ENCODE results near the gene UBE3C. TPM values are rescaled to one million over a fixed set of nuclear protein-coding genes. Genes with fewer than 3 reads are reported as not detected.
"Not testable (repeated sequence)": the region's sequence is repeated elsewhere in the genome, so short reads cannot be mapped to it uniquely, and the experiment has no call there.

UBE3C gene
- total and polyA plus RNA-seq, 2 experiments from 2014 or later, result 30.8 to 92.7 TPM

DNA sequence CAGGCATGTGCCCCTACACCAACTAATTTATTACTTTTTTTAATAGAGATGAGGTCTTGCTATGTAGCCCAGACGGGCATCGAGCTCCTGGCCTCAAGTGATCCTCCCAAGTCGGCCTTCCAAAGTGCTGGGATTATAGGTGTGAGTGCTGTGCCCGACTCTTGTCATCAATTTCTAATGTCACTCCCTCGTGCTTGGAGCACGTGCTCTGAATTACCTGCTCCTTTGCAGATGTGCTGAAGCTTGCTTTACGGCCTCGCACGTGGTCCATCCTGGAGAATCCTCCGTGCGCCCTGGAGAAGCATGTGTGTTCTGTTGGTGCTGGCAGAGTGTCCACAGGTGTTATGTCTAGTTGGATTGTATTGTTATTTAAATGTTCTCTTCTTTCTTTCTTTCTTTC lies 11.8 kb upstream of the UBE3C start:
- H2AFZ ChIP-seq, result no peak overlapping the region
- in situ Hi-C loops (cut with MboI), result no loop called here
- no peak overlapping the region for H3K4me2 ChIP-seq (ENCODE audit: unreplicated experiment)
- 32 to 43% methylated on average over 11 of the region's 11 CpGs for WGBS, 2 experiments (ENCODE audit: low coverage in 1 of 2, low lambda C conversion rate in 2 of 2, missing lambda C conversion rate in 2 of 2)
- no peaks in the 10 kb centered on the region for H3F3A ChIP-seq (ENCODE audit: insufficient read depth)
- DNase-seq, result no peak
- H3K79me2 ChIP-seq (ENCODE audit: insufficient read depth), result no peaks in the 10 kb centered on the region
- H3K9me3 ChIP-seq (ENCODE audit: low read depth), result no peaks in the 10 kb centered on the region
- H3K4me3 ChIP-seq, result no peak overlapping the region
- H3K9me2 ChIP-seq (ENCODE audit: insufficient read depth), result no peaks in the 10 kb centered on the region
- no peaks in the 10 kb centered on the region for H4K20me1 ChIP-seq (ENCODE audit: insufficient read depth)
- H3K27me3 ChIP-seq (replicated peaks; ENCODE audit: insufficient read depth), result peaks cover 4% of the 10 kb centered on the region; the same call in 1 of the 2 replicates
- no peak for TF ChIP-seq EZH2 (IDR thresholded peaks at IDR 0.05; ENCODE audit: insufficient read depth, poor library complexity, severe bottlenecking)
- TF ChIP-seq EZH2phosphoT487 (IDR thresholded peaks at IDR 0.05; ENCODE audit: insufficient read depth, low read depth), result no peak
- no peaks in the 10 kb centered on the region for H3K36me3 ChIP-seq (ENCODE audit: low read depth)
- no peak overlapping the region for H3K27ac ChIP-seq
- H3K9ac ChIP-seq, result no peak overlapping the region
- H3K4me1 ChIP-seq (ENCODE audit: insufficient read depth), result no peaks in the 10 kb centered on the region

DNA sequence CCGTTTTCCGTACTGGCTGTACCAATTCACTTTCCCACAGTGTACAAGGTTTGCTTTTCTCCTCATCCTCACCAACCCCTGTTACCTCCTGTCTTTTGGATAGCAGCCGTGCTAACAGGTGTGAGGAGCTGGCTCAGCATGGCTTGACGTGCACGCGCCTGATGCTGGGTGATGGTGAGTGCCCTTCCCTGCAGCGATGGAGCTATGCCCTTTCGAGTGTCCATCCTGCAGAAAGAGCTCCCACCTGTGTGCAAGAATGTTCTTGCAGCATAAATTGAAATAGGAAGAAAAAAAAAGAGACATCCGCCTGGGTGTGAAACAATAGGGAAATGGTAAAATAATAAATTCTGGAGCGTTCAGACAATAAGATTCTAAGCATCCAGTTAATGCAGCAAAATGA lies 9.5 kb upstream of the UBE3C start:
- H3K9me3 ChIP-seq (ENCODE audit: low read depth), result no peaks in the 10 kb centered on the region
- H3K9me2 ChIP-seq (ENCODE audit: insufficient read depth), result no peaks in the 10 kb centered on the region
- no peak for TF ChIP-seq EZH2phosphoT487 (IDR thresholded peaks at IDR 0.05; ENCODE audit: insufficient read depth, low read depth)
- TF ChIP-seq EZH2 (IDR thresholded peaks at IDR 0.05; ENCODE audit: insufficient read depth, poor library complexity, severe bottlenecking), result no peak
- H3K4me3 ChIP-seq, result no peak overlapping the region
- H3K9ac ChIP-seq, result no peak overlapping the region
- DNase-seq, result no peak
- H3K4me2 ChIP-seq (ENCODE audit: unreplicated experiment), result no peak overlapping the region
- no peaks in the 10 kb centered on the region for H3K79me2 ChIP-seq (ENCODE audit: insufficient read depth)
- no peaks in the 10 kb centered on the region for H3K36me3 ChIP-seq (ENCODE audit: low read depth)
- H2AFZ ChIP-seq, result no peak overlapping the region
- H4K20me1 ChIP-seq (ENCODE audit: insufficient read depth), result no peaks in the 10 kb centered on the region
- H3F3A ChIP-seq (ENCODE audit: insufficient read depth), result no peaks in the 10 kb centered on the region
- no peak overlapping the region for H3K27ac ChIP-seq
- peaks cover 4% of the 10 kb centered on the region; the same call in 1 of the 2 replicates for H3K27me3 ChIP-seq (replicated peaks; ENCODE audit: insufficient read depth)
- 58% methylated on average over 10 of the region's 10 CpGs for WGBS, 2 experiments (ENCODE audit: low coverage in 1 of 2, low lambda C conversion rate in 2 of 2, missing lambda C conversion rate in 2 of 2)
- in situ Hi-C loops (cut with MboI), result no loop called here
- H3K4me1 ChIP-seq (ENCODE audit: insufficient read depth), result no peaks in the 10 kb centered on the region

DNA sequence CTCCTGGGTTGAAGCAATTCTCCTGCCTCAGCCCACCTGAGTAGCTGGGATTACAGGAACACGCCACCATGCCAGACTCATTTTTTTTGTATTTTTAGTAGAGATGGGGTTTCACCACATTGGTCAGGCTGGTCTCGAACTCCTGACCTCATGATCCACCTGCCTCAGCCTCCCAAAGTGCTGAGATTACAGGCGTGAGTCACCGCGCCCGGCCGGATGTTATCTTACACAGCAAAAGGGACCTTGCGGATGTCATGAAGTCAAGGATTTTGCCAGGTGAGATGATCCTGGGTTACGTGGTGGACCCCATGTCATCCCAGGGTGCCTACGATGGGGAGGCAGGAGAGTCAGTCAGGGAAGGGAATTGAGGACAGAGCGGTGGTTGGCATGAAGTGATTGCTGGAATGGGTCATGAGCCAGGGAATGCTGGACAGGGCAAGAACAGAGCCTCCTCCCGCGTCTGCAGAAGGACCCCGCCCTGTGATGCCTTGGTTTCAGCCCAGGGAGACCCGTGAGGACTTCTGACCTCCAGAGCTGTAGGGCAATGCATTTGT lies 8.7 kb upstream of the UBE3C start:
- Histone ChIP-seq H3K9me3 (ENCODE audit: low read depth) (no peaks in the 10 kb centered on the region), H3K27ac (no peak overlapping the region), H3K4me2 (ENCODE audit: unreplicated experiment) (no peak overlapping the region), H4K20me1 (ENCODE audit: insufficient read depth) (no peaks in the 10 kb centered on the region), H3K9ac (no peak overlapping the region), H3F3A (ENCODE audit: insufficient read depth) (no peaks in the 10 kb centered on the region), H2AFZ (no peak overlapping the region), H3K4me1 (ENCODE audit: insufficient read depth) (no peaks in the 10 kb centered on the region), H3K9me2 (ENCODE audit: insufficient read depth) (no peaks in the 10 kb centered on the region), H3K79me2 (ENCODE audit: insufficient read depth) (no peaks in the 10 kb centered on the region), H3K4me3 (no peak overlapping the region), H3K27me3 (replicated peaks; ENCODE audit: insufficient read depth) (peaks cover 4% of the 10 kb centered on the region; the same call in 1 of the 2 replicates), H3K36me3 (ENCODE audit: low read depth) (no peaks in the 10 kb centered on the region)
- in situ Hi-C loops (cut with MboI), result no loop called here
- no peak for DNase-seq
- 55 to 59% methylated on average over 15 of the region's 15 CpGs for WGBS, 2 experiments (ENCODE audit: low coverage in 1 of 2, low lambda C conversion rate in 2 of 2, missing lambda C conversion rate in 2 of 2)
- TF ChIP-seq EZH2 (IDR thresholded peaks at IDR 0.05; ENCODE audit: insufficient read depth, poor library complexity, severe bottlenecking) (no peak), EZH2phosphoT487 (IDR thresholded peaks at IDR 0.05; ENCODE audit: insufficient read depth, low read depth) (no peak)

DNA sequence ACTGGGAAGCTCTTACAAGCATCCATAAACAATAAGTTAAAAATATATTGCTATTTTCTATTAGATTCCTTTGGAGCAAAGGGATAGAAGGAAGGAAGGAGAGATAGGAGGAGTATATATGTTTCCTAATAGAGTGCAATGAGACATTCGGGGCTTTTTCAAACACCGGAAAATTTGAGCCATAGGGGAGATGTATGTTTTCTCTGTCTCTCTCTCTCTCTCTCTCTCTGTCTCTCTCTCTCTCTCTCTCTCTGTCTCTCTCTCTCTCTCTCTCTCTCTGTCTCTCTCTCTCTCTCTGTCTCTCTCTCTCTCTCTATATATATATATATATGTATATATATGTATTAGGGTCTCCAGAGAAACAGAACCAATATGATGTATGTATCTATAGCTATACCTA lies 7.9 kb upstream of the UBE3C start:
- H3K27me3 ChIP-seq (replicated peaks; ENCODE audit: insufficient read depth); H3K9me3 ChIP-seq (ENCODE audit: low read depth); H2AFZ ChIP-seq; H3K4me3 ChIP-seq; H3K27ac ChIP-seq; H3K79me2 ChIP-seq (ENCODE audit: insufficient read depth); H3K4me2 ChIP-seq (ENCODE audit: unreplicated experiment); H3K36me3 ChIP-seq (ENCODE audit: low read depth); H4K20me1 ChIP-seq (ENCODE audit: insufficient read depth); H3K9me2 ChIP-seq (ENCODE audit: insufficient read depth); H3F3A ChIP-seq (ENCODE audit: insufficient read depth); H3K4me1 ChIP-seq (ENCODE audit: insufficient read depth); in situ Hi-C loops (cut with MboI); H3K9ac ChIP-seq; DNase-seq: not testable (repeated sequence)
- 89 to 100% methylated on average over 1 to 2 of the region's 2 CpGs for WGBS, 2 experiments (ENCODE audit: low coverage in 1 of 2, low lambda C conversion rate in 2 of 2, missing lambda C conversion rate in 2 of 2)

DNA sequence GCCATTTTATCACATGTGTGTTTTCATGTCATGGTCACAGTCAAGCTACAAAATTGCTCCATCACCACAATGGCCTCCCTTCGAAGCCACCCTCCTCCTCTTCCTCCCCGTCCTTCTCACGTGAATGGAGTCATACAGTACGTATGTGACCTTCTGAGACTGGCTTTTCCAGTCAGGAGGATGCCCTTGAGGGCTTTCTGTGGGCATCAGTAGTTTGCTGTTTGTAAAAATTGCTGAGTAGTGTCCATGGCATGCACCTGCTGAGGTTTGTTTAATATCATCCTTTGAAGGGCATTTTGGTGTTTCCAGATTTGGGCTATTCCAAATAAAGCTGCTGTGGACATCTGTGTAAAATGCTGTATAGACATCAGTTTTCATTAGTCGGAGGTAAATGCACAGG lies 5.9 kb upstream of the UBE3C start:
- no peaks in the 10 kb centered on the region for H3K79me2 ChIP-seq (ENCODE audit: insufficient read depth)
- peaks cover 4% of the 10 kb centered on the region; the same call in 1 of the 2 replicates for H3K27me3 ChIP-seq (replicated peaks; ENCODE audit: insufficient read depth)
- no peak overlapping the region for H3K9ac ChIP-seq
- no peak overlapping the region for H3K4me2 ChIP-seq (ENCODE audit: unreplicated experiment)
- TF ChIP-seq EZH2phosphoT487 (IDR thresholded peaks at IDR 0.05; ENCODE audit: insufficient read depth, low read depth), result no peak
- no peak for TF ChIP-seq EZH2 (IDR thresholded peaks at IDR 0.05; ENCODE audit: insufficient read depth, poor library complexity, severe bottlenecking)
- no peaks in the 10 kb centered on the region for H4K20me1 ChIP-seq (ENCODE audit: insufficient read depth)
- H3K4me3 ChIP-seq, result no peak overlapping the region
- peaks cover 3% of the 10 kb centered on the region for H3F3A ChIP-seq (ENCODE audit: insufficient read depth)
- H3K9me2 ChIP-seq (ENCODE audit: insufficient read depth), result no peaks in the 10 kb centered on the region
- H2AFZ ChIP-seq, result no peak overlapping the region
- in situ Hi-C loops (cut with MboI), result no loop called here
- 0 out of 2 replicates have a peak, but pooled peaks cover 7% of the 10 kb centered on the region for H3K4me1 ChIP-seq (ENCODE audit: insufficient read depth)
- 40 to 58% methylated on average over 5 of the region's 5 CpGs for WGBS, 2 experiments (ENCODE audit: low coverage in 1 of 2, low lambda C conversion rate in 2 of 2, missing lambda C conversion rate in 2 of 2)
- H3K36me3 ChIP-seq (ENCODE audit: low read depth), result no peaks in the 10 kb centered on the region
- DNase-seq, result no peak
- no peak overlapping the region for H3K27ac ChIP-seq
- no peaks in the 10 kb centered on the region for H3K9me3 ChIP-seq (ENCODE audit: low read depth)
